Measurements from ENCODE around the gene BTD.
"Not testable (repeated sequence)": the region's sequence is repeated elsewhere in the genome, so short reads cannot be mapped to it uniquely, and the experiment has no call there.

BTD gene

DNA sequence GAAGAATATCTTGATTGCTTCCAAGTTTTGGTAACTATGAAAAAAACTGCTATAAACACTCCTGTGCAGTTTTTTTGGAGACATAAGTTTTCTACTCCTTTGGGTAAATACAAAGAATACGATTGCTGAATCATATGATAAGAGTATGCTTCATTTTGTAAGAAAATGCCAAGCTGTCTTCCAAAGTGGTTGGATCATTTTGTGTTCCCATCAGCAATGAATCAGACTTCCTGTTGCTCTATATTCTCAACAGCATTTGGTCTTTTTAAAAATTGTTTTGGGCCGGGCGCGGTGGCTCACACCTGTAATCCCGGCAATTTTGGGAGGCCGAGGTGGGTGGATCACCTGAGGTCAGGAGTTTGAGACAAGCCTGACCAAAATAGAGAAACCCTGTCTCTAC is 14.5 kb downstream of the BTD start:
- no peak for DNase-seq (ENCODE audit: low read depth, low spot score)
- H3K36me3 ChIP-seq (ENCODE audit: insufficient read depth, insufficient read length, low read length) = no peaks in the 10 kb centered on the region
- no peaks in the 10 kb centered on the region for H3K27me3 ChIP-seq (ENCODE audit: insufficient read depth, insufficient read length)
- no peak for TF ChIP-seq ZNF274 (IDR thresholded peaks at IDR 0.05; ENCODE audit: low read depth, low read length)
- TF ChIP-seq SUZ12 (IDR thresholded peaks at IDR 0.05; ENCODE audit: extremely low read depth, insufficient read depth, insufficient read length) = no peak
- no peak for TF ChIP-seq YY1 (IDR thresholded peaks at IDR 0.05; ENCODE audit: insufficient read depth, insufficient read length)
- H3K4me1 ChIP-seq (ENCODE audit: insufficient read depth, insufficient read length) = no peaks in the 10 kb centered on the region
- H3K9me3 ChIP-seq (ENCODE audit: insufficient read depth, low read length) = peaks cover 26% of the 10 kb centered on the region
- H3K4me3 ChIP-seq (ENCODE audit: insufficient read length, low read depth) = no peak overlapping the region
- H3K9ac ChIP-seq (ENCODE audit: insufficient read length, low read depth) = no peak overlapping the region

GRCh38 chr3:15619659-15620464 is 18.3 kb downstream of the BTD start:
- peaks cover 28% of the 10 kb centered on the region for H3K9me3 ChIP-seq (ENCODE audit: insufficient read depth, low read length)
- DNase-seq (ENCODE audit: low read depth, low spot score); H3K4me1 ChIP-seq (ENCODE audit: insufficient read depth, insufficient read length); H3K4me3 ChIP-seq (ENCODE audit: insufficient read length, low read depth); H3K9ac ChIP-seq (ENCODE audit: insufficient read length, low read depth); H3K36me3 ChIP-seq (ENCODE audit: insufficient read depth, insufficient read length, low read length); H3K27me3 ChIP-seq (ENCODE audit: insufficient read depth, insufficient read length): not testable (repeated sequence)

- no peaks in the 10 kb centered on the region for H3K27me3 ChIP-seq (ENCODE audit: insufficient read depth, insufficient read length)
- DNase-seq (ENCODE audit: low read depth, low spot score) = no peak
- no peak overlapping the region for H3K9ac ChIP-seq (ENCODE audit: insufficient read length, low read depth)
- TF ChIP-seq YY1 (IDR thresholded peaks at IDR 0.05; ENCODE audit: insufficient read depth, insufficient read length) = no peak
- no peak for TF ChIP-seq ZNF274 (IDR thresholded peaks at IDR 0.05; ENCODE audit: low read depth, low read length)
- H3K36me3 ChIP-seq (ENCODE audit: insufficient read depth, insufficient read length, low read length) = no peaks in the 10 kb centered on the region
- H3K4me3 ChIP-seq (ENCODE audit: insufficient read length, low read depth) = no peak overlapping the region
- H3K4me1 ChIP-seq (ENCODE audit: insufficient read depth, insufficient read length) = no peaks in the 10 kb centered on the region
- H3K9me3 ChIP-seq (ENCODE audit: insufficient read depth, low read length) = peaks cover 25% of the 10 kb centered on the region
These were observed 22.2 kb downstream of the BTD start for GRCh38 chr3:15623535-15624440.

GRCh38 chr3:15628967-15629366 is 27.4 kb downstream of the BTD start:
- H3K9ac ChIP-seq (ENCODE audit: insufficient read length, low read depth) = no peak overlapping the region
- no peaks in the 10 kb centered on the region for H3K27me3 ChIP-seq (ENCODE audit: insufficient read depth, insufficient read length)
- no peak for DNase-seq (ENCODE audit: low read depth, low spot score)
- no peaks in the 10 kb centered on the region for H3K9me3 ChIP-seq (ENCODE audit: insufficient read depth, low read length)
- H3K4me1 ChIP-seq (ENCODE audit: insufficient read depth, insufficient read length) = peaks cover 7% of the 10 kb centered on the region
- no peaks in the 10 kb centered on the region for H3K36me3 ChIP-seq (ENCODE audit: insufficient read depth, insufficient read length, low read length)
- no peak overlapping the region for H3K4me3 ChIP-seq (ENCODE audit: insufficient read length, low read depth)
- TF ChIP-seq SUZ12 (IDR thresholded peaks at IDR 0.05; ENCODE audit: extremely low read depth, insufficient read depth, insufficient read length) (no peak), YY1 (IDR thresholded peaks at IDR 0.05; ENCODE audit: insufficient read depth, insufficient read length) (no peak), ZNF274 (IDR thresholded peaks at IDR 0.05; ENCODE audit: low read depth, low read length) (no peak)

- no peak overlapping the region for H3K9ac ChIP-seq (ENCODE audit: insufficient read length, low read depth)
- H3K4me3 ChIP-seq (ENCODE audit: insufficient read length, low read depth) = no peak overlapping the region
- no peak for TF ChIP-seq ZNF274 (IDR thresholded peaks at IDR 0.05; ENCODE audit: low read depth, low read length)
- no peak for TF ChIP-seq YY1 (IDR thresholded peaks at IDR 0.05; ENCODE audit: insufficient read depth, insufficient read length)
- TF ChIP-seq SUZ12 (IDR thresholded peaks at IDR 0.05; ENCODE audit: extremely low read depth, insufficient read depth, insufficient read length) = no peak
- no peaks in the 10 kb centered on the region for H3K27me3 ChIP-seq (ENCODE audit: insufficient read depth, insufficient read length)
- DNase-seq (ENCODE audit: low read depth, low spot score) = peak; percentile 59
- no peaks in the 10 kb centered on the region for H3K36me3 ChIP-seq (ENCODE audit: insufficient read depth, insufficient read length, low read length)
- H3K9me3 ChIP-seq (ENCODE audit: insufficient read depth, low read length) = no peaks in the 10 kb centered on the region
- peaks cover 7% of the 10 kb centered on the region for H3K4me1 ChIP-seq (ENCODE audit: insufficient read depth, insufficient read length)
These were observed 28.5 kb downstream of the BTD start for GRCh38 chr3:15629860-15630597.

GRCh38 chr3:15630646-15631350 is 29.3 kb downstream of the BTD start:
- no peak for TF ChIP-seq YY1 (IDR thresholded peaks at IDR 0.05; ENCODE audit: insufficient read depth, insufficient read length)
- no peak for TF ChIP-seq ZNF274 (IDR thresholded peaks at IDR 0.05; ENCODE audit: low read depth, low read length)
- no peak for TF ChIP-seq SUZ12 (IDR thresholded peaks at IDR 0.05; ENCODE audit: extremely low read depth, insufficient read depth, insufficient read length)
- Histone ChIP-seq H3K27me3 (ENCODE audit: insufficient read depth, insufficient read length) (no peaks in the 10 kb centered on the region), H3K9me3 (ENCODE audit: insufficient read depth, low read length) (no peaks in the 10 kb centered on the region), H3K9ac (ENCODE audit: insufficient read length, low read depth) (no peak overlapping the region), H3K36me3 (ENCODE audit: insufficient read depth, insufficient read length, low read length) (no peaks in the 10 kb centered on the region), H3K4me3 (ENCODE audit: insufficient read length, low read depth) (no peak overlapping the region), H3K4me1 (ENCODE audit: insufficient read depth, insufficient read length) (peaks cover 7% of the 10 kb centered on the region)
- DNase-seq (ENCODE audit: low read depth, low spot score) = no peak

Data from NT2/D1 (cell line).